Neuron (in vitro differentiated cells): ENCODE measurements around the gene SLC22A14.

Experiments
- H2AFZ ChIP-seq: one replicate; pipeline ENCODE4 v1.6.1; 2013; ENCODE audit warnings: low read depth, mild to moderate bottlenecking, inconsistent platforms, low read length, moderate library complexity
- H3K27me3 ChIP-seq: one replicate; pipeline ENCODE4 v1.6.1; 2013; ENCODE audit warnings: low read length; ENCODE audit not compliant: insufficient read depth
- H3K36me3 ChIP-seq: one replicate; pipeline ENCODE4 v1.6.1; 2013; ENCODE audit warnings: low read length; ENCODE audit not compliant: insufficient read depth
- H3K4me1 ChIP-seq: one replicate; pipeline ENCODE4 v1.6.1; 2013; ENCODE audit warnings: low read length; ENCODE audit not compliant: insufficient read depth
- H3K4me3 ChIP-seq: 2 replicates; pipeline ENCODE4 v1.5.1; 2013; ENCODE audit warnings: mild to moderate bottlenecking, low read length, moderate library complexity
- H3K9me3 ChIP-seq: one replicate; pipeline ENCODE4 v1.6.1; 2013; ENCODE audit warnings: low read length

SLC22A14 gene

DNA sequence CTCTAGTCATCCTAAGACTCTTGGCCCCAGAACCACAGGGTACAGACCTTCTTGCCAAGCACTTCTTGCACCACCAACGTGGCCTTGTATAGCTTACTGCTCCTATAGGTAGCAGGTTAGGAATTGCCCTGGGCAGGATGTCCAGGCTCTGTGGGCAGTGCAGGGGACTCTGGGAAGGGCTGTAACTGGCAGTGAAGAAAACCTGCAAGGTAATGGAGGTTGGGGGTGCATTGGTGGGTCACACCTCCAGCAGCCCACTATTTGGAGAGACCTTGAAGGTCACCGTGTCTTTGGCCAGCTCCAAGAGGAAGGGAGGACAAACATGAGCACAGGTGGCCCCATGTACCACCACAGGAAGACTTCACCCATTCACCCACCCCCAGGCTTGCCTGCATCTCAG is 43.2 kb downstream of the SLC22A14 start:
- Histone ChIP-seq H3K27me3 (no peaks in the 10 kb centered on the region), H3K36me3 (no peaks in the 10 kb centered on the region), H3K9me3 (no peaks in the 10 kb centered on the region), H3K4me3 (no peak overlapping the region), H2AFZ (no peak overlapping the region), H3K4me1 (no peaks in the 10 kb centered on the region)

DNA sequence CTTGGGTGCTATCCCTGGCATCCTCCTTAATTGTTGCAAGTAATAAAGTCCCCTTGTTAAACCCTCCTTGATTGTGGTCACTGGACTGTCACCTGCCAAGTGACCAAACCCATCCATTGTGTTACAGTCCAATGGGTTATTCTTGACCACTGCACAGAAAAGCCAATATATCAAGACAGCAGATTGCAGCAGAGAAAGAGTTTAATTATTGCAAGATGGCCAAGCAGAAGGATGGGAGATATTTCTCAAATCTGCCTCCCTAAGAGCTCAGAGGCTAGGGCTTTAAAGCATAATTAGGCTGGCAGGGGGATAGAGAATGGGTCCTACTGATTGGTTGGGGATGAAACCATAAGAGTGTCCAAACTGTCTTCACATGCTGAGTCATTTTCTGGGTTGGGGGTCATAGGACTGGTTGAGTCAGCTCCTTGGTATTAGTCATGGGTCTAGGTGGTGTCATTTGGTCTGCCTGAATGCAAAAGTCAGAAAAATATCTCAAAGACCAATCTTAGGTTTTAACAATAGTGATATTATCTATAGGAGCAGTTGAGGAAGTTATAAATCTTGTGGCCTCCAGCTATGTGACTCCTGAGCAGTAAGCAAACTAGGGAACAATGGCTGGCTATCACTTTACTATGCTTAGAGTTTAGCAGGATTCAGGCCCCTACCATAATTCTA is 45.4 kb downstream of the SLC22A14 start:
- no peaks in the 10 kb centered on the region for H3K4me1 ChIP-seq
- H3K36me3 ChIP-seq, result no peaks in the 10 kb centered on the region
- H2AFZ ChIP-seq, result no peak overlapping the region
- H3K9me3 ChIP-seq, result no peaks in the 10 kb centered on the region
- no peak overlapping the region for H3K4me3 ChIP-seq
- no peaks in the 10 kb centered on the region for H3K27me3 ChIP-seq

DNA sequence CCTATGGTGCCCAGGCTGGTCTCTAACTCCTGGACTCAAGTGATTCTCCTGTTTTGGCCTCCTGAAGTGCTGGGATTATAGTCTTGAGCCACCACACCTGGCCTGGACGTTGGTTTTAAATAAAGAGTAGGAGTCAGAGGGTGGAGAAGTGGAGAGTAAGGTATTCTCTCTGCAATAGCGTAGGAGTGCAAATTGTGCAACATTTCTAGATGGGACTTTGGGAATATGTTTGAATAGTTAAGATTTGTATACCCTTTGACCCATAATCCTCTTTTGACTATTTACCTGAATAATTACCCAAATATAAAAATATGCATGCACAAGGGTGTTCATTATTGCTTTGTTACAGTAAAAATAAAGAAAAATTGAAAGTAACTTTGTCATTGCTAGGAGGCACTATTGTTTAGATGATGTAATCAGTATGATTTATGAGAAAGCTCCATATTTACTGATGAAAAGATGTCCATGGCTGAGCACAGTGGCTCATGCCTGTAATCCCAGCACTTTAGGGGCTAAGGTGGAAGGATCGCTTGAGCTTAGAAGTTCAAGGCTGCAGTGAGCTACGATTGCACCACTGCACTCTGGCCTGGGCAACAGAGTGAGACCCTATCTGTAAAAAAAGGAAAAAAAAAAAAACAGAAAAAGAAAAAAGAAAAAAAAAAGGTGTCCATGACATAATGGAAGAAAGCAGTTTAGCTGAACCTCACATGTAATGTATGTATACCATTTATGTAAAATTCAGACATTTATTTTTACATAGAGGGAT is 49.3 kb downstream of the SLC22A14 start:
- H2AFZ ChIP-seq, result no peak overlapping the region
- no peaks in the 10 kb centered on the region for H3K36me3 ChIP-seq
- no peak overlapping the region for H3K4me3 ChIP-seq
- no peaks in the 10 kb centered on the region for H3K4me1 ChIP-seq
- H3K27me3 ChIP-seq, result no peaks in the 10 kb centered on the region
- no peaks in the 10 kb centered on the region for H3K9me3 ChIP-seq

DNA sequence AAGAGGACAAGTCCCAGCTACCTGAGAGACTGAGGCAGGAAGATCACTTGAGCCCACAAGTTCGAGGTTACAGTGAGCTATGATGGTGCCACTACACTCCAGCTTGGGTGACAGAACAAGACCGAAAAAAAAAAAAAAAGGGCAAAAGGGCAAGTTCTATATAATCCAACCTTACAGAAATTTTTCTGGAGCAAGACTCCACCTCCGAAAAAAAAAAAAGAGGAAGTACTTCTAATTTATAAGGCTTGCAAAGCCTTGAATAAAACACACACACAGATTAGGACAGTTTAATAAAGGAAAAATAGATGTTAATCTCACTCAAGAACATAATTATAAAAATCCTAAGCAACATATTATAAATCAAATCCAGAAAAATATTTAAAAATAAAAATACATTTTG is 50.1 kb downstream of the SLC22A14 start:
- no peak overlapping the region for H3K4me3 ChIP-seq
- no peak overlapping the region for H2AFZ ChIP-seq
- H3K9me3 ChIP-seq, result no peaks in the 10 kb centered on the region
- no peaks in the 10 kb centered on the region for H3K36me3 ChIP-seq
- no peaks in the 10 kb centered on the region for H3K27me3 ChIP-seq
- no peaks in the 10 kb centered on the region for H3K4me1 ChIP-seq

DNA sequence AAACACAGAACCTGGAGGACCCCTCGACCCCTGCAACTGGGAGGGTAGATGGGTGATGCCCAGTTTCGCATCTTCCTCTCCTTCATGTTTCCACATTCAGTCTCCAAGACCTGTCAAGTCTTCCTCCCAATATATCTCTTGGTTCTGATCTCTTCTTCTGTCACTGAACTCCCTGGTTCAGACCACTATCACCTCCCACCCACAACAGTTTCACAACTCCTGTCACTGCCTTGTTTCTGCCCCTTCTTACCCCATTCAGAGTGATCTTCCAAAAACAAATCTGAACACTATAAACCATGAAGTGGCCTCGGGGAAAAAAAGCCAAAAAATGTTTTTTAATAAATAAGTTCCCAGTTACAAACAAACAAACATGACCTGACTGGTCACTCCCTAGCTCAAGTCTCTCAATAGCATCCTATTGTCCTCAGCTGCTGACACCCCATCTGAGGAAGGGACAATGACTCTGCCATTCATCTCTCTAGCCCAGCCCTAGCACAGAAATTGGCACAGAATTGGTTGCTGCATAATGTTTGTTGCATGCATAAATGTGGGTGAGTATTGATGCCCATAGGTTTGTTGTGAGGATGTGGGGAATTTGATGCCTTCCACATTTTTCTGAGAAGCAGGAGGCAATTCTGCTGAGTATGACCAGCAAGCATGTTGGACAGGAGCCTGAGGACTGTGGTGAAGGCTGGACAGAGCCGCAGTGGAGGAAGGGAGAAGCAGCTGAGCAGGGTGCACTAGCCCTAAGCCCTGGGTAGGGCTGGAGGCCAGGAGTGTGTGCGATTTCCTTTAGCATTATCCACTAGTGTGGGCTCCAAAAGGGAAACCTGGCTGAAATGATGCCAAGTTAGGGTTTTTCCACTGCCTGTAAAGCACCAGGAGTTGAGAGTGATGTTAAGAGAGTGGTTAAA is 52.3 kb downstream of the SLC22A14 start:
- H3K4me1 ChIP-seq, result no peaks in the 10 kb centered on the region
- H3K27me3 ChIP-seq, result no peaks in the 10 kb centered on the region
- H2AFZ ChIP-seq, result no peak overlapping the region
- H3K36me3 ChIP-seq, result no peaks in the 10 kb centered on the region
- H3K9me3 ChIP-seq, result no peaks in the 10 kb centered on the region
- H3K4me3 ChIP-seq, result no peak overlapping the region

DNA sequence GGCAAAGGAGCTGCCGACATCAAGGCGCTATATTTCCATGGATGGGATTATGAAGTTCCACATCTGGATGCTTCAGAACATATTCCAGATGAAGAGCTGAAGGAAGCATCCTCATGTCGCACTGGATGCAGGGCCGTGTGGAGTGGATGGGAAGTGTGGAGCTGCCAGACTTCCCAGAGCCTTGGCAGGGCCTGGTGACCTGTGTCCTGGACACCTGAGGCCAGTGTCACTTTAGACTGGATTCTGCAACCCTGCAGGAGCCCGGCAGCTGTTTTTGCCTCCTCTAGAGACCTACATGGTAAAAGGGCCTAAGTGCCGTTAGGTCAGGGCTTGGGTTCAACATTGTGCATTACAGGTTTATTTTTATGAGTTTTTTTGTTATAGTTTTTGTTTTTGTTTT is 53.2 kb downstream of the SLC22A14 start:
- no peaks in the 10 kb centered on the region for H3K36me3 ChIP-seq

DNA sequence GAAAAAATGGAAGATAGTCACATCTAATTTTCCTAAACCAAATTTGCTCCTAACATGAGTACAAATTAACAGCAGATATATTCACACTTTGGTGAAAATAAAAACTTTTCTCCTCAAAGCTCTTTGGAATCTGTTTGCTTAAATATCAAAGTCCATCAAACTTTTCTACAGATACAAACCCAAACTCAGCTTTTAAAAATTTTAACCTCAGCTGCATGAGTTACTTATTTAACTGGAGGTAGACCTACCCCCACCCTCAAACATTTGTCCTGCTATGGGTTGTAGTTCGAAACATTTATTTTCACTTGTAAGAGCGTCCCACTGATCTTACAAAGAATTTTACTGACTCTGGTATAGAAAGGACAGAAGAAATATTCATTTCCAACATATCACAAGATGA is 55.6 kb downstream of the SLC22A14 start:
- Histone ChIP-seq H3K36me3 (no peaks in the 10 kb centered on the region), H3K27me3 (no peaks in the 10 kb centered on the region), H3K4me3 (no peak overlapping the region), H2AFZ (no peak overlapping the region), H3K9me3 (peaks cover 4% of the 10 kb centered on the region), H3K4me1 (no peaks in the 10 kb centered on the region)

More for the DNA sequence above, 53.2 kb downstream of the SLC22A14 start:
- Histone ChIP-seq H3K4me1 (no peaks in the 10 kb centered on the region), H3K4me3 (no peak overlapping the region), H3K9me3 (no peaks in the 10 kb centered on the region), H2AFZ (no peak overlapping the region), H3K27me3 (no peaks in the 10 kb centered on the region)

- peaks cover 5% of the 10 kb centered on the region for H3K9me3 ChIP-seq
- no peak overlapping the region for H2AFZ ChIP-seq
- no peaks in the 10 kb centered on the region for H3K27me3 ChIP-seq
- no peak overlapping the region for H3K4me3 ChIP-seq
- peaks cover 4% of the 10 kb centered on the region for H3K4me1 ChIP-seq
- no peaks in the 10 kb centered on the region for H3K36me3 ChIP-seq
Observed at GRCh38 chr3:38343797-38344594, 61.9 kb downstream of the SLC22A14 start.

DNA sequence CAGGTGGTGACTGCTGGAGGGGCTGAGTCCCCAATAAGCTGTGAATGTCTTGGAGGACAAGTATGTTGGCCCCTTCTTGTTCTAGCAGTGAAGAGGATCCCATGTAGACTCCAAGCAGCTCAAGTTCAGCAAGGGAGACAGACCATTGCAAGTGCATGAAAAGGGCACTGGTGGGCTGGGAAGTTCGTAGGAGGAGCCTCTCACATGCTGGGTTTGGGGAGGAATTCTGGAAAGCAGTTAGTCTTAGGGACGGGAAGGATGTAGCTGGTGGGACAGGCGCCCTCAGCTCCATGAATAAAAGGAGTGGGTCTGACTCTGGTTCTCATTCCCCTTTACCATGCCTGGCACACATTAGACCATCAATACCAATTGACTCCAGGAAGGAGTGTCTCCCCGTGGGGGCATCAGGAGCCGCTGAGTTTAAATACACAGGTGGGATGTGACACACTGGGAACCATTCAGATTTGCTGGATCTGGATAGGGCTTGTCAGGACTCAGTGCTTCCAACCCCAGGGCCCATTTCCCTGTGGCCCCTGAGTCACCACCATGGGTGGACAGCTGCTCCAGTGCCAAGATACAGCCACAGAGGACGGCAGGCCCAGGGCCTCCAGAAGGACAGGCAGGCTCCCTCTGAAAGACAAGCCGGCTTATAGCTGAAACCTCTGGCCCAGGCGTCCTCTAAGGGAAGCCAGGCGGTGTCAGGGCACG is 63.9 kb downstream of the SLC22A14 start:
- no peaks in the 10 kb centered on the region for H3K27me3 ChIP-seq
- H3K36me3 ChIP-seq, result peaks cover 2% of the 10 kb centered on the region
- H2AFZ ChIP-seq, result peak overlapping the region; percentile 87
- H3K4me1 ChIP-seq, result peaks cover 4% of the 10 kb centered on the region
- H3K9me3 ChIP-seq, result peaks cover 8% of the 10 kb centered on the region
- H3K4me3 ChIP-seq, result peak overlapping the region; percentile 74

DNA sequence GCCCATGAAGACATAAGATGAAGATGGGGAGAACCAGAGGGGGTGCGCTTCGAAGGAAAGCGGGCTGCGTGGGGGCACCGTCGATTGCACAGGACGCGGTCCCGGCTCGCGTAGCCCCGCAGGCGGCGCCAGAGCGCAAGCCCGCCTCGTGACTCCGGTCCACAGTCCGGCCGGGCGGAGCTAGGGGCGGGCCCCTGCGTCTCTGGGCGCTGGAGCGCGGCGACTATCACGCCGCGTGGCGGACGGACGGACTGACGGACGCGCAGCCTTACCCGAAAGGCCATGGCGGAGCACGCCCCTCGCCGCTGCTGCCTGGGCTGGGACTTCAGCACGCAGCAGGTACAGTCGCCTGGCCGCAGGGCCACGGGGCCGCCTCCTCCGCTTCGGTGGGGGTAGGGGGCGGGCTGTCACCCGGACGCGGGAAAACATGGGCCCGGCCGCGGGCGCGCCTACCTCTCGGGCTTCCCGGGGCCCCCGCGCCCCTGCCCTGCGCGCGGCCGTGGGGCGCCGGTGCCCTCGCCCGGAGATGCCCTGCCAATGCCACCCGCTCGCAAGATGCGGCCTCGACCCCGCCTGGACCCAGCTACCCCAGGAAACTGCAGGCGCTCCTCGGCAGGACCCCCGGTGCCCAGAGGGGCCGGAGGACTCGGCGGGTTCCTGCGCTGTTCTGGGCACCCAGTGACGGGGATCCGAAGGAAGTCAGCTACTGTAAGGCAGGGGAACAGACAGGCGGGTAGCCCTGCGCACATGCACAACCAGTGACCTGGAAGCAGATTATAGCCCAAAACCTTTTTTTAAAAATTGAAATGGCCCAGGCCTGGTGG is 64.7 kb downstream of the SLC22A14 start, which contains the start of gene XYLB:
Gene XYLB (plus strand): TSS at position 199 of the 824 bp plus-strand sequence. CDS start 84 bp downstream, at position 283.
- H3K4me1 ChIP-seq, result peaks cover 4% of the 10 kb centered on the region
- H3K27me3 ChIP-seq, result no peaks in the 10 kb centered on the region
- peaks cover 8% of the 10 kb centered on the region for H3K9me3 ChIP-seq
- peaks cover 2% of the 10 kb centered on the region for H3K36me3 ChIP-seq
- H3K4me3 ChIP-seq, result peak within 1 kb of the TSS; percentile 74
- peak within 1 kb of the TSS; percentile 87 for H2AFZ ChIP-seq

- H3K9me3 ChIP-seq, result peaks cover 8% of the 10 kb centered on the region
- H3K4me3 ChIP-seq, result peak overlapping the region; percentile 74
- peaks cover 2% of the 10 kb centered on the region for H3K36me3 ChIP-seq
- peak overlapping the region; percentile 87 for H2AFZ ChIP-seq
- no peaks in the 10 kb centered on the region for H3K27me3 ChIP-seq
- peaks cover 4% of the 10 kb centered on the region for H3K4me1 ChIP-seq
Observed at GRCh38 chr3:38347421-38348200, 65.5 kb downstream of the SLC22A14 start.
